Measurements from ENCODE around the gene SLC46A2.

Gene SLC46A2

GRCh38 chr9:112867275-112867991, 23.2 kb downstream of the SLC46A2 start:
- Histone ChIP-seq H3K9me3 (ENCODE audit: low read depth, low read length) (no peaks in the 10 kb centered on the region), H3K27ac (peak overlapping the region; percentile 94), H3K36me3 (ENCODE audit: insufficient read depth, low read length) (no peaks in the 10 kb centered on the region), H3K4me3 (peak overlapping the region; percentile 59), H3K9ac (ENCODE audit: insufficient read length) (peak overlapping the region; percentile 37)
- TF ChIP-seq EZH2 (IDR thresholded peaks at IDR 0.05), result no peak
- TF ChIP-seq POLR2AphosphoS5 (IDR thresholded peaks at IDR 0.05; ENCODE audit: borderline replicate concordance, low read depth, low read length), result peak; percentile 48; the same call in 1 of the 2 replicates
- no peak for TF ChIP-seq FOXP2 (optimal IDR thresholded peaks at IDR 0.05; ENCODE audit: control extremely low read depth, extremely low read length, insufficient read depth)
- DNase-seq (ENCODE audit: low read depth, low spot score), result peak; percentile 90

DNA sequence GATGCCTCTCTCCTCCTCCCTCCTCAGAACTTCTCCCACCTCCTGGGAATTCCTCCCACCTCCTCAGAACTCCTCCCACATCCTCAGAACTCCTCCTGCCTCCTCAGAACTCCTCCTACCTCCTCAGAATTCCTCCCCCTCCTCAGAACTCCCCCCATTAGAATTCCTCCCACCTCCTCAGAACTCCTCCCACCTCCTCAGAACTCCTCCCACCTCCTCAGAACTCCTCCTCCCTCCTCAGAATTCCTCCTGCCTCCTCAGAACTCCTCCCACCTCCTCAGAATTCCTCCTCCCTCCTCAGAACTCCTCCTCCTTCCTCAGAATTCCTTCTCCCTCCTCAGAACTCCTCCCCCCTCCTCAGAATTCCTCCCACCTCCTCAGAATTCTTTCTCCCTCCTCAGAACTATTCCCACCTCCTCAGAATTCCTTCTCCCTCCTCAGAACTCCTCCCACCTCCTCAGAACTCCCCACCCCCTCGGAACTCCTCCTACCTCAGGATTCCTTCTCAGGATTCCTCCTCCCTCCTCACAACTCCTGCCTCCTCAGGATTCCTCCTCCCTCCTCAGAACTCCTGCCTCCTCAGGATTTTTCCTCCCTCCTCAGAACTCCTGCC, 23.9 kb downstream of the SLC46A2 start:
- Histone ChIP-seq H3K4me3 (peak overlapping the region; percentile 44), H3K9me3 (ENCODE audit: low read depth, low read length) (no peaks in the 10 kb centered on the region), H3K9ac (ENCODE audit: insufficient read length) (no peak overlapping the region), H3K36me3 (ENCODE audit: insufficient read depth, low read length) (no peaks in the 10 kb centered on the region), H3K27ac (peak overlapping the region; percentile 94)
- TF ChIP-seq POLR2AphosphoS5 (IDR thresholded peaks at IDR 0.05; ENCODE audit: borderline replicate concordance, low read depth, low read length) (no peak), FOXP2 (optimal IDR thresholded peaks at IDR 0.05; ENCODE audit: control extremely low read depth, extremely low read length, insufficient read depth) (no peak), EZH2 (IDR thresholded peaks at IDR 0.05) (no peak)
- DNase-seq (ENCODE audit: low read depth, low spot score), result peak; percentile 84

- no peak overlapping the region for H3K27ac ChIP-seq
- no peaks in the 10 kb centered on the region for H3K9me3 ChIP-seq (ENCODE audit: low read depth, low read length)
- no peak for DNase-seq (ENCODE audit: low read depth, low spot score)
- TF ChIP-seq POLR2AphosphoS5 (IDR thresholded peaks at IDR 0.05; ENCODE audit: borderline replicate concordance, low read depth, low read length) (no peak), FOXP2 (optimal IDR thresholded peaks at IDR 0.05; ENCODE audit: control extremely low read depth, extremely low read length, insufficient read depth) (no peak), EZH2 (IDR thresholded peaks at IDR 0.05) (no peak)
- no peaks in the 10 kb centered on the region for H3K36me3 ChIP-seq (ENCODE audit: insufficient read depth, low read length)
- no peak overlapping the region for H3K4me3 ChIP-seq
- H3K9ac ChIP-seq (ENCODE audit: insufficient read length), result no peak overlapping the region
Measured at GRCh38 chr9:112864982-112865381, 25.7 kb downstream of the SLC46A2 start.

- no peak for DNase-seq (ENCODE audit: low read depth, low spot score)
- Histone ChIP-seq H3K9ac (ENCODE audit: insufficient read length) (no peak overlapping the region), H3K4me3 (no peak overlapping the region), H3K9me3 (ENCODE audit: low read depth, low read length) (no peaks in the 10 kb centered on the region), H3K27ac (no peak overlapping the region), H3K36me3 (ENCODE audit: insufficient read depth, low read length) (no peaks in the 10 kb centered on the region)
- TF ChIP-seq FOXP2 (optimal IDR thresholded peaks at IDR 0.05; ENCODE audit: control extremely low read depth, extremely low read length, insufficient read depth) (no peak), EZH2 (IDR thresholded peaks at IDR 0.05) (no peak), POLR2AphosphoS5 (IDR thresholded peaks at IDR 0.05; ENCODE audit: borderline replicate concordance, low read depth, low read length) (no peak)
Measured at GRCh38 chr9:112864403-112864802, 26.3 kb downstream of the SLC46A2 start.

- Histone ChIP-seq H3K4me3 (no peak overlapping the region), H3K27ac (no peak overlapping the region), H3K9me3 (ENCODE audit: low read depth, low read length) (no peaks in the 10 kb centered on the region), H3K36me3 (ENCODE audit: insufficient read depth, low read length) (no peaks in the 10 kb centered on the region), H3K9ac (ENCODE audit: insufficient read length) (no peak overlapping the region)
- TF ChIP-seq FOXP2 (optimal IDR thresholded peaks at IDR 0.05; ENCODE audit: control extremely low read depth, extremely low read length, insufficient read depth) (no peak), POLR2AphosphoS5 (IDR thresholded peaks at IDR 0.05; ENCODE audit: borderline replicate concordance, low read depth, low read length) (no peak), EZH2 (IDR thresholded peaks at IDR 0.05) (no peak)
- DNase-seq (ENCODE audit: low read depth, low spot score), result no peak
Measured at GRCh38 chr9:112863746-112864145, 26.9 kb downstream of the SLC46A2 start.

DNA sequence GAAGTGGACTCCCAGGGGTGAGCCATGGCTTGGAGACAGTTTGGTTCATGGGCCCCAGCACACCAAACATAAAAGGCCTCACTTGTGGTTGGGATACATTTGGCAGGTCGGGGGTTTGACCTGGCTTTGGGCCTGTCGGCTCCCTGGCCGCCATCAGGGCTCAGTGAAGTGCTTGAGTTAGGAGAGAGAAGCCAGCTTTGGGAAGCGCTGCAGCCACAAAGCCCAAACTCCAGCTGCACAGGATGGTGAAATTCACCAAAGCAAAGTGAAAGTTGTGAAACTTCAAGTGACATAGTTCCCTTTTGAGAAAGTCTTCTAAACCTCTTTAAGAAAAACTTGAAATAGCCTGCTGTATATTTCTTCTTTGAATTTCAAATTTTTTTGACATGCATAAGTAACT, 27.5 kb downstream of the SLC46A2 start:
- TF ChIP-seq POLR2AphosphoS5 (IDR thresholded peaks at IDR 0.05; ENCODE audit: borderline replicate concordance, low read depth, low read length), result no peak
- TF ChIP-seq EZH2 (IDR thresholded peaks at IDR 0.05), result no peak
- TF ChIP-seq FOXP2 (optimal IDR thresholded peaks at IDR 0.05; ENCODE audit: control extremely low read depth, extremely low read length, insufficient read depth), result no peak
- no peaks in the 10 kb centered on the region for H3K36me3 ChIP-seq (ENCODE audit: insufficient read depth, low read length)
- H3K4me3 ChIP-seq, result no peak overlapping the region
- H3K27ac ChIP-seq, result no peak overlapping the region
- no peaks in the 10 kb centered on the region for H3K9me3 ChIP-seq (ENCODE audit: low read depth, low read length)
- no peak overlapping the region for H3K9ac ChIP-seq (ENCODE audit: insufficient read length)
- no peak for DNase-seq (ENCODE audit: low read depth, low spot score)

DNA sequence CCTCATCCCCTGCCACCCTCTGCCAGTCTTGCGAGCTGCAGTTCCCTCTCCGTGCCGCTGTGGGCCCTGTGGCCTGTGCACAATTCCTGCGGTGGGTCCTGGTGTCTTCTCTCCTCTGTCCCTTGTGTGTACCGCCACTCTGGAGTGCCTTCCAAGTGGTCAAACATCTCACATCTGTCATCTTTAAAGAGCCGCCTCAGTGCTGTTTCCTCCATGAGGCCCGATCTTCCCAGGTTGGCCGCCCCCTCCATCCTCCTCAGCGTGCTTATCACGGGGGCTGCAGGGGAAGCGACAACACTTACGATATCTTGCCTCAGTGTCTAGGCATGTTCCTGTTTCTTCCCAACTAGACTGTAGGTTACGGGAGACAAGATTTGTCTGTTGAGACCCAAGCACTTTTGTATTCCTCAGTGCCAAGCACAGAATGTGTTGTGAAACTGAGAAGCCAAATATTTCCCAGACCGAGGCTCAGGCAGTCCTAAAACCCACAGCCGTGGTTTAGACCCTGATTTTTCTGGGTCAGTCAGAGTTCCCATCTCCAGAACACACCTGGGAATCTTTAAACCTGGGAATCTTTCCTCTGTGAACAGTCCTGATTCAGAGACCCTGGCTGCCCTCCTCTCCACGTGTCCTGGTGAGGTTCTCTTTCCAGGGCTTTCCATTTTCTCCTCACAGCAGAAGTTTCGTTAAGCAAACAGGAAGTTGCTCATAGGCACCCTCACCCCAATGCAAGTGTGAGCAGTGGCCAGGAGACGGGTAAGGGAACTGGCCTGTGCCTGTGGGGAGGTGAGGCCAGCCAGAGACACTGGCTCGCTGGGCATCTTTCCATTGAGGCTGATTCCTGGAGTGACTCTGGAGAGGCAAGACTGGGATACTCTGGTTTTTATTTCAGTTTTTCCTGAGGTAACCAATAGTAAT, 28.8 kb downstream of the SLC46A2 start:
- Histone ChIP-seq H3K27ac (no peak overlapping the region), H3K4me3 (no peak overlapping the region), H3K9ac (ENCODE audit: insufficient read length) (no peak overlapping the region), H3K9me3 (ENCODE audit: low read depth, low read length) (no peaks in the 10 kb centered on the region), H3K36me3 (ENCODE audit: insufficient read depth, low read length) (no peaks in the 10 kb centered on the region)
- DNase-seq (ENCODE audit: low read depth, low spot score), result no peak
- TF ChIP-seq EZH2 (IDR thresholded peaks at IDR 0.05) (no peak), FOXP2 (optimal IDR thresholded peaks at IDR 0.05; ENCODE audit: control extremely low read depth, extremely low read length, insufficient read depth) (no peak), POLR2AphosphoS5 (IDR thresholded peaks at IDR 0.05; ENCODE audit: borderline replicate concordance, low read depth, low read length) (no peak)

GRCh38 chr9:112861155-112861554, 29.5 kb downstream of the SLC46A2 start:
- TF ChIP-seq EZH2 (IDR thresholded peaks at IDR 0.05) (no peak), FOXP2 (optimal IDR thresholded peaks at IDR 0.05; ENCODE audit: control extremely low read depth, extremely low read length, insufficient read depth) (no peak), POLR2AphosphoS5 (IDR thresholded peaks at IDR 0.05; ENCODE audit: borderline replicate concordance, low read depth, low read length) (no peak)
- Histone ChIP-seq H3K36me3 (ENCODE audit: insufficient read depth, low read length) (no peaks in the 10 kb centered on the region), H3K9me3 (ENCODE audit: low read depth, low read length) (no peaks in the 10 kb centered on the region), H3K27ac (no peak overlapping the region), H3K9ac (ENCODE audit: insufficient read length) (no peak overlapping the region), H3K4me3 (no peak overlapping the region)
- no peak for DNase-seq (ENCODE audit: low read depth, low spot score)

All from SK-N-MC (cell line).